ENCODE data around the gene LIFR.
"Not testable (repeated sequence)": the region's sequence is repeated elsewhere in the genome, so short reads cannot be mapped to it uniquely, and the experiment has no call there.

The LIFR gene

DNA sequence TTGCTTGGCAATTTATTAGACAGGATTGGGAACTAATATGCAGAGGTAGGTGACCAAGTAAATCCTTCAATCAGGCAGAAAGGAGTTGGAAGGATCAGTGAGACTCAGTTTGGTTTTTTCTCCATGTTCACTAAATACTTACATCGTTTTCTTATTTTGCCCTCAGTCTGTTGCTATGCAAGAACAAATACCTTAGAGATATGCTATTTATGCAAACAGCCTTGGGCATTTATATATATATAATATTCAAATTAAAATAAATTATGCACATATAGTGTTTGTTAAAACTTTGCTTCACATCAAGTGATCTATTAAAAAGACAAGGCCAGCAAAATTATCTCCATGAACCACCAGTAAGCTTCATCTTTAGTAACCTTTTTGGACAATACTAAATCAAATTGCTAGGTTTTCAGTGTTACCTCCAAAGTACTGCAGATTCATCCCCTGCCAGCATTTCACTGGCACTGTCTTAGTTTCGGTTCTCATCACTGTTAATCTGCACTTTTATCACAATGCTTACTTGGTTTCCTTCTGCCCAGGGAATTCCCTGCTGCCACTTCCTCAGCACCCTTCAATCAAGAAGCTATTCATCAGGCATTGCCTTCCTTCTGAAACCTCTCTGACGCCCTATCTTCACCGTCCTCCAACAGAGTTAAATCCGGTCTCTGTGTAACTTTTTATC is 26.0 kb upstream of the LIFR start:
- peak; percentile 18 for DNase-seq (ENCODE audit: low spot score)

- no peak for DNase-seq (ENCODE audit: low spot score)
These were observed 25.2 kb upstream of the LIFR start for GRCh38 chr5:38581597-38581996.

DNA sequence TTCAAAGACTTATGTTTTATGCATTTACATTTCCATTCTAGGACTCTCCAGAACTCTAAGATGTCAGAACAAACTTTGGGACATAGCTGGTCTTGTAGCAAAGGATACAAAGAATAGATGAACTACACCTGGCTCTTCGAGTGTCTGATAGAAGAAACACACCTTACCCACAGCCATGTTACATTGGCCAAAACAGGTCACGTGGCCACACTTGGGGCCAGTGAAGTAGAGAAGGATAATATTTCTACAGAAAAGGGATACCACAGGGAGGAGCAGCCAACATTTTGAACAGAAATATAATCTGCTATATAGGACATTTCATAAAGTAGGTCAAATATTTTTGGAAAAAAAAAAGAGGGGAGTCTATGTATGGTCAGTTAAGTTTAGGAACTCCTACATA is 22.7 kb upstream of the LIFR start:
- DNase-seq (ENCODE audit: low spot score): no peak

GRCh38 chr5:38576961-38577684 is 20.7 kb upstream of the LIFR start:
- DNase-seq (ENCODE audit: low spot score): no peak

- no peak for DNase-seq (ENCODE audit: low spot score)
These were observed 20.0 kb upstream of the LIFR start for GRCh38 chr5:38576442-38576841.

GRCh38 chr5:38575476-38575875 is 19.0 kb upstream of the LIFR start:
- DNase-seq (ENCODE audit: low spot score): no peak

DNA sequence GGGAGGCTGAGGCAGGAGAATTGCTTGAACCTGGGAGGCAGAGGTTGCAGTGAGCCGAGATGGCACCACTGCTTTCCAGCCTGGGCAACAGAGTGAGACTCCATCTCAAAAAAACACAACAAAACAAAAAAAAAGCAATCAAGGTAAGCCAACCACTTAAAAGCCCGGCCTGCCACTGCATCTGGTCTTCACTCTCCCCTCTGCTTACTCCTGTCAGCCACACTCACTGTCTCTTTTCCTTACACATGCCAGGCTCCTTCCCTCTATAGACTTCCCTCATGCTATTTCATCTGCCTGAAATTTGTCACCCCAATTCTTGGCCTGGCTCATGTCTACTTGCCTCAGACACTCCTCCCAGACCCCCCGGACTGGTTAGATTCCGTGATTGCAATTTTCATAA is 17.6 kb upstream of the LIFR start:
- no peak for DNase-seq (ENCODE audit: low spot score)

- DNase-seq (ENCODE audit: low spot score): no peak
These were observed 17.1 kb upstream of the LIFR start for GRCh38 chr5:38573521-38573920.

DNA sequence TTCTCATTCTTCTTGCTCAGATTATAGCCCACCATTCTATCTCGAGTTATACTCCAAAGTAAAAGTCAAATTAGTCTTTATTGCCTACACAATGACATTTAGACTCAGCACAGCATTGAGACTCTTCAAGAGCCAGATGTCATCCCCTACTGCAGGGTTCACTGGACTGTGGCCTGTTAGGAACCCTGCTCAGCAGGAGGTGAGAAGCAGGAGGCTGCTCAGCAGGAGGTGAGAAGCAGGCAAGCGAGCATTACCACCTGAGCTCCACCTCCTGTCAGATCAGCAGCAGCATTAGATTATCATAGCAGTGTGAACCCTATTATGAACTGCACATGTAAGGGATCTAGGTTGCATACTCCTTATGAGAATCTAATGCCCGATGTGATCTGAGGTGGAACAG is 12.7 kb upstream of the LIFR start:
- no peak for DNase-seq (ENCODE audit: low spot score)

GRCh38 chr5:38567306-38567705 is 10.9 kb upstream of the LIFR start:
- not testable (repeated sequence) for DNase-seq (ENCODE audit: low spot score)

DNA sequence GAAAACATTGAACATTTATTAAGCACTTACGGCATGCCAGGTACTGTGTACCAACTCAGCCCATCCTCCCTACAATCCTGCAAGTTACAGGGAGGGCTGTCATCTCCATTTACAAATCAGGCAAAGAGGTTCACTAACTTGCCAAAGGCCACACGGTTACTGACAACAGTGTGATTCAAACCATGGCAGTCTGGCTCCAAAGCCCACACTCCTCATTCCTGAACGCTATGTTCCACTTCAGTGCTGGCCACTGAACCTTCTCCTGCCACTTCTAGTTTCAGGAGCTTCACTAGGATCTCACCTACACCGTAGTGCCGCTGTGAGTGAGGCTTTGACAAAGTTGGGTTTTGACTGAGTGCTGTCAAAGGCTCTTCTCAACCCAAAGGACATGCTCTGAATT is 7.2 kb upstream of the LIFR start:
- no peak for DNase-seq (ENCODE audit: low spot score)

DNA sequence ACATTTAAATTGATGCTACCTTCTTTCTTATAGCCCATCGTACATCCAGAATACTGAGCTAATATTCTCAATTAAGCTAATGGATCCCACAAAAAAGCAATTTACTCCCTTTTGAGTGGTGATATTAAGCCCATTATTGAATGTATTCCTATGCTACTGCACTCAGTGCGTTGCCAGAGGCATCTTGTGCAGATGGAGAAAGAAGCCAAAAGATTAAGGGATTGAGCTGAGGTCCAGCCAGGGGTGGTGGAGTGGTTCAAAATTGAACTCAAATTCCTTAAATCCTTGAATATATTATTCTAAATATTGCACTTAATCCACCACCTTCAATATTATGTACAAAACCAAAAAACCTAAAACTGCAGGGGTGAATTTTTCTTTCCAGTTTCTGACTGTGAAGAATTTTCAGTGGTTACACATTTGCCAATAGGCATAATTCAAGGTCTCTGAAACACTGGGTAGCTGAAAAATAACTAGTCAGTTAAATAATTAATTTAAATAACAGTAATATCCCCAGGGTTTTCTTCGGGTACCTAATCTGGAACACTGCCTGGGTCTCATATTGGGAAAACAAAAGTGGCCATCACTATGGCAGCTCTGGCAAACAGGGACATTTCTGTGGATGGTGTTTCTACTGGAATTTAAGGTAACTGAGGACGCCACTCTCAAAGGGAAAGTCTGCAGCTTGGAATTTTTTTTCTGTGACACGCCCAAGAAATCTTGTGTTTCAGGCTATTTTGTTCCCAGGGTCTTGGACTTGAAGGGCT is 6.2 kb upstream of the LIFR start:
- no peak for DNase-seq (ENCODE audit: low spot score)

DNA sequence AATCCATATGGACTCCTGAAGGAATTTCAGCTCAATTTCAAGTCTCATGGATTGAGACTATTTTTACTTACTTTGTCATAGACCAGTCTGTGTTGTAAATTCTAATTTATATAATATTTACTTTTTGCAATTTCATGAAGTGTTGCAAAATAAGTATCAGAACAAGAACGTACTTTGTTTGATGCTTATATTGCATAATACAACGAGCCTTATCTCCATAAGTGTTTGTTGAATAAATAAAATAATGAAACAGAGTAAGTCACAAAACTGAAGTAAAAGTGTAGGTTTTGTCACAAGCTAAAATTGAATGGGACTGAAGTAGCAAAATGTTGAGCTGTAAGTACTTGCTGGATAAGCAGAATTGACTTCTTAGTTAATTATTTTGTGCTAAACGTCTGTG is 3.0 kb upstream of the LIFR start:
- no peak for DNase-seq (ENCODE audit: low spot score)

DNA sequence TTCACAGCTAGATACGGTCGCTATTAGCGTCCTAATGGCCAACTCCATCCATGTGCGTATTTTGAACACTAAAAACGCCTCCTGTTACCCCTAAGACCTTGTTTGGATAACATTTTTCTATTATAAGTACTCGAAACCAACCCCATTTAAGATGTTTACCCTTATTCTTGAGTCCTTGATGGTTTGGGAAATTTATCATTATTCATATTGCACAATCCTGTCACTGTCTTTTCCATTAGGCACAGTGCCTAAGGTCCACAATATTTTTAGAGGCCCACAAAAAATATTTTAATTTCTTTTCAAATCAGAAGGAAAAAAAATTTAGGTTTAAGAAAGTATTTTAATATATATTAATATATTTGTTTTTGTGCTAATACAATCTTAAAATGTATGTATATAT is 1.3 kb upstream of the LIFR start:
- no peak for DNase-seq (ENCODE audit: low spot score)

- DNase-seq (ENCODE audit: low spot score): no peak
These were observed 863 bp upstream of the LIFR start for GRCh38 chr5:38557308-38557710.

DNA sequence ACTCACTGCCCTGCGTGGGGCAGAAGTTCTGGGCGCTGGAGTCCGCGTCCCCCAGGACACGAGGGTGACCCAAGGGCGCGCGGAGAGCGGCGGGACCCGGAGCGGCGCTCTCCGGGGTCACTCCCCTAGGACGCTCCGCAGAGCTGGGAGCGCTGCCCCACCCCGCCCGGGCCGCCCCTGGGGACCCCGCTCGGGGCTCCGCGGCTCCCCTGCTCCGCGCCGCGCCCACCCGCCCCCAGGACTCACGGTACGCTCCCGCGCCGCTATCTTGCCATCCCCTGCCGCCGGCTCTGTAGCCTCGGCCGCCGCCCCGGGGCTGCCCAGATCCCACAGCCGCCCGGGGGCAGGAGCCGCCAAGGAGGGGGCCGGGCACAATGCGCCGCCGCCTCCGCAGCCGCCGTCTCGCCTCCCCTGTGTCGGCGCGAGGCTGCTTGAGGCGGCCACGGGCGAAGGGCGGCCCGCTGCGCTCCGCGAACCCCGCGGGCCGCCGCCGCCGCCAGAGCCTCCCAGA is 303 bp downstream of the LIFR start:
- no peak for DNase-seq (ENCODE audit: low spot score)

DNA sequence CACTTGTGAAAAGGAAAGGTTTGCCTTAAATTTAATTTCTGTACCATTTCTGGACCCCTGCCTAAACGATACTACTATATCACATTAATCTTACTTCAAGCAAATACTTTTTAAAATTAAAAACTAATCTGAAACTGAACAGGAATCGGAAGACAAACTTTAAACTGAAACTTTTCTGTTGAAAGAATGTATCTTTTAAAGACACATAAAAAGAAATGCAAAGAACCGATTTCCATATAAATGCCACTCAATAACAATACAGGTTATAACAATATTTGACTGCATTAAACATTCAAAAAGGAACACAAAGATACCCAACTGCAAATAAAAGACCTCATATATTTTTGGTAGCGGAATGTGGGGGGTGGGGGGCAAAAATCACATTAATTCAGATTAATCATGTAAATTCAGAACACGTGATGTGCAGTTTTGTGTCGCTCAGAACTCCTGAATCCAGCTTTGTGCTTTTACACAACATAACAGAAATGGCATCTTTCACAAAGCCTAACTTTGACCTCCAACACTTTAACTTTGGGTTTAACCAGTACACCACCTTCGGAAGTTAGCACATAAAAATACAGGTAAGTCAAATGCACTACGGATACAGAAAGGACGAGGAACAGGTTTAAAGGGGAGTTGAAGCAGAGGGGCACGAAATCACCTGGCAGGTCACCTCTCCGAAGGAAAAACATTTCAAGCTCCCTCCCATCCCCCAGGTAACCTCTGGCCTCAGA is 925 bp downstream of the LIFR start:
- DNase-seq (ENCODE audit: low spot score): no peak

- no peak for DNase-seq (ENCODE audit: low spot score)
These were observed 1.6 kb downstream of the LIFR start for GRCh38 chr5:38554861-38555260.

GRCh38 chr5:38554403-38554802 is 2.0 kb downstream of the LIFR start:
- no peak for DNase-seq (ENCODE audit: low spot score)

DNA sequence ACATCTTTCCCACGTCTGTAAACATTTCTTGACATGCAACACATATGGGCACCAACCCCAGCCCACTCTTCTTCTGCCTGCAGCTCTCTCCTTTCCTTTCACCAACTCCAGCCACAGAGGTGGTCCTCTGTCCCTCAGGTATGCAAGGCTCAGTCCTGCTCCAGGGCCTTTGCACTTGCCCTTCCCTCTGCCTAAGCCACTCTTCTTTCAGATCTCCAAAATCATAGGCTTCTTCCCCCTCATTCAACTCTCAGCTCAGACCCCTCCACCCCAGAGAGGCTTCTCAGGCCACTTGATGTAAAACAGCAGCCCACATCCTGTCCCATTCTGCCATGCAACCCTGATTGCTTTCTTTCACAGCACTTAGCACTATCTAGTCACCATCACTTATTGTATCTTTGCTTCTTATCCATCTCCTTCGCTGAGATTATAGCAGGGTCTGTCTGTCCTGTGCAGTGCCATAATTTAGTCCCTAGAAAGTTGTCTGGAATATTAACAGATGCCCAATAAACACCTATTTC is 3.4 kb downstream of the LIFR start:
- no peak for DNase-seq (ENCODE audit: low spot score)

DNA sequence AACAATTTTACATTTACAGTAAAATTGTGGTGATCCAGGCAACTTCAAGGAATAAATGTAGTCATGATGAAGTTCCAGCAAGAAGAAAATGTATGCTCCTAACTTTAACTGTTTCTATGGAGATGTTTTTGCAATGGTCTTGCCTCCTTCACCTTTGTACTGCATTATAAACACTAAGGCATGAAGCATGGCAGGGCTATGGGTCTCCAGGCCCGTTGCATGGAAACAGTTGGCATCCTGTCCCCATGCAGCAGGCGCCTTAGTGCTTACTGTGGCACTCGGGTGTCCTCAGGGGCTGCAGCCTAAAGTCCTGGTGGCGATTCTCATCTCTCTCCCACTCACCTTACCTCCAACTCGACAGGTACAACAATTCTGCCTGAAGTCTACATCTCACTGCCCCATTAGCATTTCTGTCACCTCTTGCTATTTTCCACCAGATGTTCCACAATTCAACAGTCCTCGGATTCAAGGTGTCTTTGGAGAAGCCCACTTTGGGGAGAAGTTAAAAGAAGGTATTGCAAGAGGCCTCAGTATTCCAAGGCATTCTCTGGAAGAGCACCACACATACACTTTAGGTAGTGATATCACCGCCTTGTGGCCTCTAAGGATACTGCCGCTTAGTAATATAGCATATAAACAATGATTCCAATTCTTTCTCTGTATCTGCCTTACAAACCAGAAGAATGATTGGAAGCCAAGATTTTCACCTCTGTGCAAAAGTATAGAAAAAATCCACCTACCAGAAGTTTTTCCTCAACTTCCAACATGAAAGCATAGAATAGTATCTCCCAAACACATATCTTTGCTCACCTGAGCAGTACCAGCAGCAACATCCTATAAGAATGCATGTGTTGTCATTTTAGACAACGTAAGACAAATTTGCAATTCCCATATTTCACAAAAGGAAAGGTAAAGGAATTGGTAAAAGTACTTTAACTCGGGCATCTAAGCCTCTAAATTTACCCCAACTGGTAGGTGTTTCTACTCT is 5.1 kb downstream of the LIFR start:
- peak; percentile 29 for DNase-seq (ENCODE audit: low spot score)
